HEK293 (cell line): ENCODE measurements around the gene MIB2.
A peak's percentile ranks its signal among the peaks of the same experiment; 100 is the strongest.

Experiments
- CTCF ChIA-PET: fragments of 350-600 bp; formaldehyde crosslinking; extraction: SDS; loops from one replicate; lab custom pipeline; 2021; ENCODE audit warnings: antibody characterized with exemption; lab: Yijun Ruan, JAX
- POLR2A ChIA-PET: fragments of 300-600 bp; formaldehyde crosslinking; extraction: SDS; loops from one replicate; lab custom pipeline; 2020; ENCODE audit warnings: antibody characterized with exemption, inconsistent platforms; lab: Yijun Ruan, JAX
- H3K27ac ChIP-seq: fragments of 200-500 bp; sonication (Bioruptor generic); 2 replicates; pipeline ENCODE4 v1.5.1; 2014; ENCODE audit warnings: low read depth, low read length, control low read depth, inconsistent platforms; ENCODE audit errors: extremely low read depth
- H3K36me3 ChIP-seq, 2 experiments: fragments of 200-500 bp in 1 of 2; sonication (Bioruptor generic) in 1 of 2; 1 replicate in 1 of 2; 2 replicates in 1 of 2; pipeline ENCODE4 v1.5.1; 2014 to 2017; ENCODE audit warnings: inconsistent platforms in 2 of 2, low read length in 2 of 2; ENCODE audit not compliant: control insufficient read depth in 2 of 2, insufficient read depth in 1 of 2
- H3K4me1 ChIP-seq: fragments of 200-500 bp; sonication (Bioruptor generic); 2 replicates; pipeline ENCODE4 v1.5.1; 2014; ENCODE audit warnings: mild to moderate bottlenecking, low read length, inconsistent platforms; ENCODE audit not compliant: control insufficient read depth, insufficient read depth
- H3K4me3 ChIP-seq: 2 replicates; pipeline ENCODE4 v1.5.1; 2011; ENCODE audit warnings: low read depth, mild to moderate bottlenecking, control low read depth, low read length, moderate library complexity
- H3K9me3 ChIP-seq: fragments of 200-500 bp; sonication (Bioruptor generic); 2 replicates; pipeline ENCODE4 v1.5.1; 2014; ENCODE audit warnings: low read depth, low read length, inconsistent platforms; ENCODE audit not compliant: control insufficient read depth, insufficient read depth
- BCL11A ChIP-seq: fragments of 450-650 bp; formaldehyde crosslinking; IDR thresholded peaks from 2 replicates; pipeline ENCODE4 v1.5.1; 2016; ENCODE audit warnings: low read depth, missing biosample characterization, missing genetic modification characterization
- CTCF ChIP-seq: fragments of 450-650 bp; formaldehyde crosslinking; IDR thresholded peaks from 2 replicates; pipeline ENCODE4 v1.5.1; 2016; ENCODE audit warnings: missing biosample characterization, missing genetic modification characterization
- EGR2 ChIP-seq: fragments of 450-650 bp; formaldehyde crosslinking; IDR thresholded peaks from 2 replicates; pipeline ENCODE4 v1.5.1; 2016; ENCODE audit warnings: low read depth, missing biosample characterization, missing genetic modification characterization
- GLIS1 ChIP-seq: fragments of 450-650 bp; formaldehyde crosslinking; IDR thresholded peaks from 2 replicates; pipeline ENCODE4 v1.5.1; 2016; ENCODE audit warnings: missing biosample characterization, missing genetic modification characterization
- KLF1 ChIP-seq: fragments of 450-650 bp; formaldehyde crosslinking; IDR thresholded peaks from 2 replicates; pipeline ENCODE4 v1.5.1; 2016; ENCODE audit warnings: missing biosample characterization, missing genetic modification characterization
- KLF16 ChIP-seq: fragments of 450-650 bp; formaldehyde crosslinking; IDR thresholded peaks from 2 replicates; pipeline ENCODE4 v1.5.1; 2017; ENCODE audit warnings: missing biosample characterization, missing genetic modification characterization
- KLF8 ChIP-seq: fragments of 450-650 bp; formaldehyde crosslinking; IDR thresholded peaks from 2 replicates; pipeline ENCODE4 v1.5.1; 2016; ENCODE audit warnings: missing biosample characterization, missing genetic modification characterization
- RBAK ChIP-seq: fragments of 450-650 bp; formaldehyde crosslinking; IDR thresholded peaks from 2 replicates; pipeline ENCODE4 v1.5.1; 2016; ENCODE audit warnings: missing biosample characterization, missing genetic modification characterization
- SP2 ChIP-seq: fragments of 450-650 bp; formaldehyde crosslinking; IDR thresholded peaks from 2 replicates; pipeline ENCODE4 v1.5.1; 2016; ENCODE audit warnings: missing biosample characterization, missing genetic modification characterization
- SP7 ChIP-seq: fragments of 450-650 bp; formaldehyde crosslinking; IDR thresholded peaks from 2 replicates; pipeline ENCODE4 v1.5.1; 2016; ENCODE audit warnings: missing biosample characterization, missing genetic modification characterization
- ZBTB8A ChIP-seq: fragments of 450-650 bp; formaldehyde crosslinking; IDR thresholded peaks from 2 replicates; pipeline ENCODE4 v1.5.1; 2016; ENCODE audit warnings: missing biosample characterization, missing genetic modification characterization
- ZEB2 ChIP-seq: fragments of 450-650 bp; formaldehyde crosslinking; IDR thresholded peaks from 2 replicates; pipeline ENCODE4 v1.5.1; 2016; ENCODE audit warnings: missing biosample characterization, missing genetic modification characterization
- ZFHX2 ChIP-seq: fragments of 450-650 bp; formaldehyde crosslinking; conservative IDR thresholded peaks from 2 replicates; pipeline ENCODE4 v1.5.1; 2016; ENCODE audit warnings: missing biosample characterization, missing genetic modification characterization
- ZFP41 ChIP-seq: fragments of 450-650 bp; formaldehyde crosslinking; IDR thresholded peaks from 2 replicates; pipeline ENCODE4 v1.5.1; 2016; ENCODE audit warnings: missing biosample characterization, missing genetic modification characterization, borderline replicate concordance
- ZIC2 ChIP-seq: fragments of 450-650 bp; formaldehyde crosslinking; IDR thresholded peaks from 2 replicates; pipeline ENCODE4 v1.5.1; 2016; ENCODE audit warnings: missing biosample characterization, missing genetic modification characterization
- ZNF133 ChIP-seq: fragments of 450-650 bp; formaldehyde crosslinking; IDR thresholded peaks from 2 replicates; pipeline ENCODE4 v1.5.1; 2016; ENCODE audit warnings: missing biosample characterization, missing genetic modification characterization
- ZNF26 ChIP-seq: fragments of 450-650 bp; formaldehyde crosslinking; IDR thresholded peaks from 2 replicates; pipeline ENCODE4 v1.5.1; 2016; ENCODE audit warnings: missing biosample characterization, missing genetic modification characterization
- ZNF335 ChIP-seq: fragments of 450-650 bp; formaldehyde crosslinking; conservative IDR thresholded peaks from 2 replicates; pipeline ENCODE4 v1.5.1; 2016; ENCODE audit warnings: missing biosample characterization, missing genetic modification characterization
- ZNF341 ChIP-seq: fragments of 450-650 bp; formaldehyde crosslinking; IDR thresholded peaks from 2 replicates; pipeline ENCODE4; 2016; ENCODE audit warnings: low read depth, missing biosample characterization, missing genetic modification characterization
- ZNF354C ChIP-seq: fragments of 450-650 bp; formaldehyde crosslinking; IDR thresholded peaks from 2 replicates; pipeline ENCODE4 v1.5.1; 2016; ENCODE audit warnings: missing biosample characterization, missing genetic modification characterization, low read depth, borderline replicate concordance
- ZNF548 ChIP-seq: fragments of 450-650 bp; formaldehyde crosslinking; IDR thresholded peaks from 2 replicates; pipeline ENCODE4 v1.5.1; 2016; ENCODE audit warnings: missing biosample characterization, missing genetic modification characterization
- ZNF600 ChIP-seq: fragments of 450-650 bp; formaldehyde crosslinking; IDR thresholded peaks from 2 replicates; pipeline ENCODE4 v1.5.1; 2016; ENCODE audit warnings: missing biosample characterization, missing genetic modification characterization
- ZNF670 ChIP-seq: fragments of 450-650 bp; formaldehyde crosslinking; IDR thresholded peaks from 2 replicates; pipeline ENCODE4 v1.5.1; 2016; ENCODE audit warnings: missing biosample characterization, missing genetic modification characterization, low read depth
- ZSCAN4 ChIP-seq: fragments of 450-650 bp; formaldehyde crosslinking; IDR thresholded peaks from 2 replicates; pipeline ENCODE4 v1.5.1; 2017; ENCODE audit warnings: missing biosample characterization, missing genetic modification characterization
- TF ChIP-seq, protein P1 (sequence below): fragments of 450-650 bp; formaldehyde crosslinking; IDR thresholded peaks from 2 replicates; pipeline ENCODE4 v1.5.1; 2016; ENCODE audit warnings: missing biosample characterization, missing genetic modification characterization

The MIB2 gene

GRCh38 chr1:1624443-1625403 lies 9.4 kb downstream of the MIB2 start (continued):
- no peak for TF ChIP-seq ZFP41 (tag by site-specific recombination)
- peak; percentile 51; the same call in 1 of the 2 replicates for TF ChIP-seq SP7 (tag by site-specific recombination)
- 0 out of 2 replicates have a peak, but pooled peaks have one; percentile 44 for TF ChIP-seq KLF16 (tag by site-specific recombination)
- peak; percentile 34; the same call in 1 of the 2 replicates for TF ChIP-seq CTCF (tag by site-specific recombination)
- TF ChIP-seq KLF1 (tag by site-specific recombination): peak; percentile 97
- TF ChIP-seq SP2: peak; percentile 44
- TF ChIP-seq ZNF600: peak; percentile 94
- TF ChIP-seq KLF8 (tag by site-specific recombination): peak; percentile 60; the same call in 1 of the 2 replicates
- peak; percentile 60; the same call in 1 of the 2 replicates for TF ChIP-seq ZNF335 (tag by site-specific recombination)
- peak; percentile 85 for TF ChIP-seq ZNF341 (tag by site-specific recombination)
- TF ChIP-seq ZFHX2 (tag by site-specific recombination): peak; percentile 88
- no peak for TF ChIP-seq ZNF133 (tag by site-specific recombination)
- no peak for TF ChIP-seq ZNF26 (tag by site-specific recombination)
- peak; percentile 95 for TF ChIP-seq GLIS1 (tag by site-specific recombination)
- no peak for TF ChIP-seq ZNF354C (tag by site-specific recombination)
- 0 out of 2 replicates have a peak, but pooled peaks have one; percentile 46 for TF ChIP-seq ZEB2 (tag by site-specific recombination)
- peak; percentile 82 for TF ChIP-seq ZIC2
- no peak for TF ChIP-seq BCL11A (tag by site-specific recombination)

DNA sequence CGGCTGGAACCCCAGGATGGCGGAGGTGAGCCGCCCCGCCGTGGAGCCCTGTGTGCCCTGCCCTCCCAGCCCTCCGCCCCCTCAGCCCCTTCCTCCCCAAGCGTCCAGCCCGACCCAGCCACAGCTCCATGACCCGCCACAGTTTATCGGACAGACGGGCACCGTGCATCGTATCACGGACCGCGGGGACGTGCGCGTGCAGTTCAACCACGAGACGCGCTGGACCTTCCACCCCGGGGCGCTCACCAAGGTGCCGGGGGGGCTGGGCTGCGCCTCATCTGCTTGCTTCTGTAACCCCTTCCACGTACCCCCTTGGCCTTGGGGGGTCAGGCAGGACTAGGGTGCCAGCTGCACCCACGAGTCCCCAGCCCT lies 10.1 kb downstream of the MIB2 start:
- no peak overlapping the region for H3K27ac ChIP-seq
- H3K36me3 ChIP-seq: peaks cover 0 to 35% of the 10 kb centered on the region in 2 experiments; a peak in 1 of 3 replicates
- H3K9me3 ChIP-seq: no peaks in the 10 kb centered on the region
- H3K4me3 ChIP-seq: no peak overlapping the region
- POLR2A ChIA-PET: no interaction called here
- H3K4me1 ChIP-seq: no peaks in the 10 kb centered on the region
- CTCF ChIA-PET: no interaction called here
- 0 out of 2 replicates have a peak, but pooled peaks have one; percentile 3 for TF ChIP-seq ZBTB8A (tag by site-specific recombination)
- TF ChIP-seq ZNF670 (tag by site-specific recombination): no peak
- 0 out of 2 replicates have a peak, but pooled peaks have one; percentile 16 for TF ChIP-seq BCL11A (tag by site-specific recombination)

GRCh38 chr1:1625824-1626206 lies 10.5 kb downstream of the MIB2 start:
- CTCF ChIA-PET: no interaction called here
- peak; percentile 87 for TF ChIP-seq EGR2 (tag by site-specific recombination)
- TF ChIP-seq RBAK (tag by site-specific recombination): no peak
- peak; percentile 70 for TF ChIP-seq KLF1 (tag by site-specific recombination)
- no peak for TF ChIP-seq ZNF548 (tag by site-specific recombination)
- TF ChIP-seq, protein P1, sequence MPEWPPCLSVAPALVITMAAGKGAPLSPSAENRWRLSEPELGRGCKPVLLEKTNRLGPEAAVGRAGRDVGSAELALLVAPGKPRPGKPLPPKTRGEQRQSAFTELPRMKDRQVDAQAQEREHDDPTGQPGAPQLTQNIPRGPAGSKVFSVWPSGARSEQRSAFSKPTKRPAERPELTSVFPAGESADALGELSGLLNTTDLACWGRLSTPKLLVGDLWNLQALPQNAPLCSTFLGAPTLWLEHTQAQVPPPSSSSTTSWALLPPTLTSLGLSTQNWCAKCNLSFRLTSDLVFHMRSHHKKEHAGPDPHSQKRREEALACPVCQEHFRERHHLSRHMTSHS (tag by site-specific recombination): no peak
- TF ChIP-seq ZSCAN4 (tag by site-specific recombination): no peak
- TF ChIP-seq ZFHX2 (tag by site-specific recombination): peak; percentile 93
- TF ChIP-seq SP2: peak; percentile 46
- peak; percentile 45; the same call in 1 of the 2 replicates for TF ChIP-seq GLIS1 (tag by site-specific recombination)
- TF ChIP-seq ZNF600: peak; percentile 80
- POLR2A ChIA-PET: no interaction called here
- Histone ChIP-seq H3K27ac (no peak overlapping the region), H3K4me1 (no peaks in the 10 kb centered on the region), H3K36me3 (peaks cover 0 to 35% of the 10 kb centered on the region in 2 experiments; a peak in 1 of 3 replicates), H3K4me3 (no peak overlapping the region), H3K9me3 (no peaks in the 10 kb centered on the region)
